ENCODE measurements around the gene NRGN.

The NRGN gene

DNA sequence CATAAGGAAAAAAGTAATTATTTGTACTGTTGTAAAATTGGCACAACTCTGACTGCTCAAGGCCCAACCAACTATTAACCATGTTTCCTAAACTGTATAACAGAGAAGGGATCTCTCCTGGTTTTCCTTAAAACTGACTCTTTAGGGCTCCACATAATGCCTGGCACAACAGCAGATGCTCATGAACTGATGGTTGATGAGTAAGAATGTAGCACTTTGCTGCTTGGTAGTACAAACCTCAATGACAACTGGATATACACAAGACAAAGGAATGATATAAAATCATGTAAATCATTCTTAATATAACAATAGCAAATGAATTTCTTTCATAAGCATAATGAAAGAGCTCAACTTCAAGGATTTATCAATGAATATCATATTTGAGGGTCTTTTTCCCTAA, 48.8 kb downstream of the NRGN start:
- no peak for DNase-seq (ENCODE audit: low read depth in 2 of 2)

- no peak for DNase-seq (ENCODE audit: low read depth in 2 of 2)
These were observed 52.0 kb downstream of the NRGN start for GRCh38 chr11:124791626-124792341.

DNA sequence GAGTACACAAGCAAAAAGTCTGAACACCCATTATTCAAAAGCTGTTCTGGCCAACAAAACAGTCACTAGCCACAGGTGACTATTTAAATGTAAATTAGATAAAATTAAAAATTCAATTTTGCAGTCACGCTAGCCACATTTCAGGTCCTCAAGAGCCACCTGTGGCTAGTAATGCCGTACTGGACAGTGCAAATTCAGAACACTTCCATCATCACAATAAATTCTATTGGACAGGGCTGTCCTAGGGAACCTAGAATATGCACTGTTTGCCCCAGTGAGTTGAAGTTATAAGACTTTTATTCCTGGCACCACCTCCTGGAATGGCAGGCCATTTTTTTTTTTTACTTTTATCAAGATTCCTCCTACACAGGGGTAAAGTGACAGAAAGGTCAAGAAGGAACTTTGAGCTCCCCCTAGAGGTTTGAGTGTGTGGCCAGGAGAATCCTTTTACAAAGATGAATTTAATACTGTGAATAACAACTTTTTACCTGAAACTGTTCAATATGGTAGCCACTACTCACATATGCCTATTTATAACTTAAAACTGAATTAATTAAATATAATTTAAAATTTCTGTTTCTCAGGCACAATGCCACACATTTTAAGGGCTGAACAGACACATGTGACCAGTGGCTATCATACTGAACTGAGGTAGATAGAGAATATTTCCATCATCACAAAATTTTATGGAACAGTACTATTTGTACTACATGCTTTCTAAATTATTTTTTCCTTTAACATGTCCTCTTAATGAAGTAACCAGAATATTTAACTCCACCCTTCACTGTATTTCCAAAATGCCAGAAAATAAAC, 53.9 kb downstream of the NRGN start:
- peak in 1 of 2 donors; percentile 14 for DNase-seq (ENCODE audit: low read depth in 2 of 2)

GRCh38 chr11:124796312-124796711, 56.6 kb downstream of the NRGN start:
- no peak for DNase-seq (ENCODE audit: low read depth in 2 of 2)
